Measurements from ENCODE around the gene POP4. TPM values are rescaled to one million over a fixed set of nuclear protein-coding genes. Genes with fewer than 3 reads are reported as not detected.

POP4 gene
- total and polyA plus RNA-seq, 2 of the 8 experiments (the other 6 are each of a cell fraction or from before 2014, with no cell fraction given): 29.1 to 41.5 TPM

- H2BK20ac ChIP-seq (ENCODE audit: low read length): no peak overlapping the region
- no peak overlapping the region for H3K14ac ChIP-seq (ENCODE audit: insufficient read length)
- no peak overlapping the region for H4K5ac ChIP-seq (ENCODE audit: insufficient read length, low read depth, low read length)
- no peak for FAIRE-seq
- no peaks in the 10 kb centered on the region for H4K20me1 ChIP-seq (replicated peaks in 1 of 2; ENCODE audit: control insufficient read depth in 1 of 2, insufficient read depth in 2 of 2, low read length in 2 of 2)
- no peak for DNase-seq (ENCODE audit: low read depth in 1 of 2, low spot score in 2 of 2)
- H2BK5ac ChIP-seq (ENCODE audit: low read depth, low read length): no peak overlapping the region
- H3K79me2 ChIP-seq (ENCODE audit: control insufficient read depth in 1 of 2, insufficient read depth in 2 of 2, low read length in 2 of 2): no peaks in the 10 kb centered on the region
- H3K23ac ChIP-seq (ENCODE audit: insufficient read length): no peak overlapping the region
- H2BK15ac ChIP-seq (ENCODE audit: low read length): no peak overlapping the region
- H3K18ac ChIP-seq (ENCODE audit: extremely low read depth, low read length): no peak overlapping the region
- H3K36me3 ChIP-seq (ENCODE audit: control insufficient read depth in 2 of 4, insufficient read depth in 4 of 4, low read length in 3 of 4): no peaks in the 10 kb centered on the region
- no peak overlapping the region for H4K91ac ChIP-seq (replicated peaks; ENCODE audit: insufficient read length, low read length)
- H3K23me2 ChIP-seq (ENCODE audit: low read depth, low read length): no peaks in the 10 kb centered on the region
- H3K9ac ChIP-seq (replicated peaks in 1 of 4; ENCODE audit: extremely low read depth in 1 of 4, low read depth in 3 of 4, low read length in 3 of 4): no peak overlapping the region
- no peak overlapping the region for H3K4me2 ChIP-seq (ENCODE audit: insufficient read depth in 1 of 2, low read depth in 2 of 2, low read length in 2 of 2)
- no peak overlapping the region for H3K56ac ChIP-seq (replicated peaks; ENCODE audit: insufficient read length, low read depth, low read length)
- H3K79me1 ChIP-seq (ENCODE audit: low read depth, low read length): no peaks in the 10 kb centered on the region
- H3K4me1 ChIP-seq (replicated peaks in 1 of 4; ENCODE audit: control insufficient read depth in 3 of 4, insufficient read depth in 4 of 4, low read length in 3 of 4): peaks cover 2 to 6% (median 4%) of the 10 kb centered on the region in 4 experiments; a peak in 4 of 7 replicates
- H2AFZ ChIP-seq (ENCODE audit: low read length): no peak overlapping the region
- no peak overlapping the region for H2AK5ac ChIP-seq (ENCODE audit: low read depth, low read length)
- no peaks in the 10 kb centered on the region for H3K9me3 ChIP-seq (ENCODE audit: insufficient read depth in 2 of 2, low read depth in 1 of 2, low read length in 1 of 2)
- no peak overlapping the region for H3K27ac ChIP-seq (ENCODE audit: low read depth, low read length)
- no peak overlapping the region for H2BK120ac ChIP-seq (replicated peaks; ENCODE audit: low read depth, low read length)
- ChIA-PET CTCF (ENCODE audit: partially characterized antibody) (interaction anchor here (1.1 to 1.5 kb wide), 3 partner anchors 9 to 19 kb away, joined by 3 read pairs; no protein-coding TSS in a partner anchor), POLR2A (ENCODE audit: partially characterized antibody) (interaction anchor here (1.1 kb wide), 1 partner anchor 28 kb away, joined by 3 read pairs; the partner anchor contains the start of gene POP4)
- H4K8ac ChIP-seq (ENCODE audit: extremely low read depth, insufficient read depth, low read length): no peak overlapping the region
- H3K4me3 ChIP-seq (ENCODE audit: extremely low read depth in 1 of 4, insufficient read depth in 2 of 4, low read depth in 3 of 4, low read length in 4 of 4): no peak overlapping the region
- no peak overlapping the region for H3K4ac ChIP-seq (replicated peaks; ENCODE audit: insufficient read length, low read depth, low read length)
- 80% methylated on average over 3 of the region's 3 CpGs; no CpG with 5 or more reads in 1 of the 2 experiments for WGBS, 2 experiments (ENCODE audit: extremely low coverage in 1 of 2, insufficient coverage in 1 of 2, insufficient read length in 1 of 2, insufficient replicate concordance in 2 of 2, low coverage in 1 of 2, low lambda C conversion rate in 2 of 2, missing lambda C conversion rate in 1 of 2)
- H3K27me3 ChIP-seq (replicated peaks in 1 of 4; ENCODE audit: control insufficient read depth in 3 of 4, extremely low read depth in 1 of 4, insufficient read depth in 3 of 4, low read length in 3 of 4): peaks cover 0 to 3% (median 1%) of the 10 kb centered on the region in 4 experiments; a peak in 3 of 7 replicates
- H2BK12ac ChIP-seq (ENCODE audit: low read depth, low read length): no peak overlapping the region
- no peak for TF ChIP-seq NANOG (IDR thresholded peaks at IDR 0.05; ENCODE audit: insufficient read depth, low read depth, low read length, poor library complexity, severe bottlenecking)
- no peak for TF ChIP-seq MAX (IDR thresholded peaks at IDR 0.05)
- TF ChIP-seq BCL11A (IDR thresholded peaks at IDR 0.05; ENCODE audit: low read depth in 2 of 2, low read length in 2 of 2): no peak
- no peak for TF ChIP-seq CHD2 (IDR thresholded peaks at IDR 0.05; ENCODE audit: low read length)
- TF ChIP-seq SP2 (IDR thresholded peaks at IDR 0.05; ENCODE audit: low read length): no peak
- no peak for TF ChIP-seq ASH2L (IDR thresholded peaks at IDR 0.05; ENCODE audit: low read length)
- TF ChIP-seq CEBPB (IDR thresholded peaks at IDR 0.05; ENCODE audit: low read depth, low read length): no peak
- no peak for TF ChIP-seq RNF2 (IDR thresholded peaks at IDR 0.05; ENCODE audit: borderline replicate concordance, low read depth, low read length, missing control alignments, poor library complexity, severe bottlenecking)
- TF ChIP-seq RFX5 (IDR thresholded peaks at IDR 0.05; ENCODE audit: borderline replicate concordance, low read depth, low read length): no peak
- TF ChIP-seq NRF1 (IDR thresholded peaks at IDR 0.05; ENCODE audit: low read depth, low read length): no peak
- no peak for TF ChIP-seq CBX5 (IDR thresholded peaks at IDR 0.05; ENCODE audit: low read depth, low read length)
- TF ChIP-seq POLR2AphosphoS5 (IDR thresholded peaks at IDR 0.05; ENCODE audit: low read depth, low read length): no peak
- no peak for TF ChIP-seq CBX8 (IDR thresholded peaks at IDR 0.05; ENCODE audit: borderline replicate concordance, low read depth, low read length)
- TF ChIP-seq CHD1 (IDR thresholded peaks at IDR 0.05; ENCODE audit: low read depth, low read length): no peak
Observed at GRCh38 chr19:29577649-29577963, 28.5 kb upstream of the POP4 start.
